Brain pericyte (primary cell): ENCODE results near the gene RALGPS2.

Experiments
- DNase-seq: peaks from one replicate; pipeline ENCODE4 v3.0.0-alpha.2; 2012; ENCODE audit warnings: low read depth, low spot score

The RALGPS2 gene

DNA sequence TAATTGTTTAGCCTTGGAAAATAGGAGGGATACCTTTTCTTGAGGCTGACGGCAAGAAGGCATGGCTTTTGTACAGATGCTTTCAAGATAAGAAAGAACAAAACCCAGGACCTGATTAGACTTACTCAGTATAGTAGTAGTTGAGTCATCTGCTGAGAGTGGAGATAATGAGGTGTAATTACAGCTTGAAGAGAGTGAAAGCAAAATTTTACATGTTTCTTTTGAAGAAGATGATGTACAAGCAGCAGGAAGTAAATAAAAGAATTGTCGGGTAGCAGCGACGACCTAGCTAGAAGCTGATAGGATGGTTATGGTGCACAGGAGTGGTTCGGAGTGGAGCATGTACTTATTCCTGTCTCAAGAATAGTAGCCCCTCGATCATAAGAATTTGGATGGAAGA lies 139.3 kb downstream of the RALGPS2 start:
- DNase-seq: no peak

DNA sequence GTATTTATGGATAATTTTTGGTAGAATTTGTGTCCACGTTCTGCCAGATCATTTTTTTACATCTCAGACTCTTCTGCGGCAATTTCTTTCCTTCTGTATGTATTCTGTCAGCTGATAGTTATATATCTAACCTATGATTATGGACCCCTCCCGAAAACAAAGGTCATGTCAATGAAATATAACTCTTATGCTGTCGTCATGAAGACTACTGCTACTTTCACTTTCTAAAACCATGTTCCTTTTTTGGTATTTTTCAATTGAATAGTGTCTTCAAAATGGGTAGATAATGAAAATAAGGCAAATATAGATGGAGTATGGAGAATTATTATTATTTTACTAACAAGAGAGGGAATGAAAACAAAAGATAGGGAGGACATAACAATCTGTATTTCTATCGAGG lies 142.6 kb downstream of the RALGPS2 start:
- no peak for DNase-seq

DNA sequence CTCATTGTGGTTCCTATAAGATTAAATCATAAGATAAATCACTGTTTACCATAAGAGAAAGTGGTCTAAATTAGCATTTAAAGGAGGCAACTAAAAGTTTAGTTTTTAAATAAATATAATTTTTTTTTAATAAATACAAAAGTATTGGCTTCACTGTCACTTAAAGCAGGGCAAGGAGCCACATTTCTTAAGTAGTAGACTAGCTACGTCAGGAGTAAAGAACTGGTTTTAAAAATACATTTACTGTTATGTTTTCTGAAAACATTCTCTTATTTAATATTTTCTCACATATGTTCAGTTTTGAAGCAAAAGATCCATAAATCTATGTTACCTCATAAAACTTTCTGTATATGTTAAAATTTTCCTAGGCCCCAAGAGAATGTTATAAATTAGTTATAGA lies 143.7 kb downstream of the RALGPS2 start:
- DNase-seq: no peak

DNA sequence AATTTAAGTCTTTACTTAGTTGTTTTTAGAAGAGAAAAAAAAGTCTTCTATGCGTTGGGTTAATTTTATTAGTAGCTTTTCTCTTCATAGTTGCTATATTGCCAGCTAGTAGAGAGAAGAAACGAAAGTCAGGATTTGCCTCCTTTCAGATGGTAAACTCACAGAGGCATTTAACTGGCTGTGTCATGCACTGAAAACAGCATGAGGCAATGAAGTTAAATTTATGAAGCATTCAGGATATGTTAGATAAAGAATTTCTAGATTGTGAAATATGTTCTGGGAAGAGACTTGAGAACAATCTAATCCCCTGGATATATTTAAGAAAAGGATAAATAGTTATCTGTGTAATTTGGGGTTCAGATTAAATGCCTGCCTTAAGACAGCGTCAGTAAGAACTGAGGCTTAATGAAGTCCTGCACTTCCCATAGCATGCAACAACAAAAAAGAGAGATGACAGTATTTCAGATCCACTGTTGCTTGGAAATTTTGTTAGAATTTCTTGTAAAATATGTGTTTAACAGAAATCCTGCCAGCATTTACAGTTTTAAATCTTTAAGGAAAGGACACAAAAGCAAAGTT lies 144.2 kb downstream of the RALGPS2 start:
- no peak for DNase-seq

DNA sequence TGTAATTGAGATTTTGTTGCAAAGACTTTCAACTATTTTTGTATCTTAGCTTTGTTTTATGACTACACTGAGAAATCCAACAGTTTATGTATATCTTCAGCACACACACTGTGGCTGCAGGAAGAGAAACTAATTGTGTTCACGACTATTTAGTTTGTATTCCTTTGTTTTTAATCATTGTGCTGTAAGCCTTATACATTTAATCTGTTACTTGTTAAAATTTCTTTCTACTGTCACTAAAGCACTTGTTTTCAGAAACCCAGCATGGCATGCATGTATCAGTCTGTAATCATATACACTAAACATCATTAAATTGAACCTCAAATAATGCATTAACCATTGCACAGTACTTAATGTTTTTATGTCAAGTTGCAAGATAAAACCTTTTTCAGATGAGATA lies 145.2 kb downstream of the RALGPS2 start:
- DNase-seq: no peak

DNA sequence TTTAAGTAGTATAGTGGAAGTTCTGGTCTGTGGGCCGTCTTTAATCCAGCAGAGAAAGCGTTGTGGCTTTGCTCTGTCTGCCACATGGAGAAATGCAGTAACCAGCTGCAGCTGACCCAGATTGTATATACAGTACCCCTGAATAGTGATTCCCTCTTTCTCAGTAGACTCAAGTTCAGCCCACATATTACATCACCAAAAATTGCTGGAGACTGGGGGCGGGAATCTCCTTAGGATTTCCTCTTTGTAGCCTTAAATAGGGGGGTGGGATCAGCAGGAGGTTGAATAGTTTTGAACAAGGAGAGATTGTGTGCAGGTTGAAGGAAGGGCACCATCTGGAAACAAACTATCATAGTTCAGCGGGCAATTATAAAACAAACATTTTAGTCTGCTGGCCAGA lies 145.9 kb downstream of the RALGPS2 start, which contains the start of gene ANGPTL1:
Gene ANGPTL1 (minus strand): TSS at position 134 of the 400 bp plus-strand sequence. CDS start 5,301 bp downstream, outside the sequence.
- peak; percentile 43 for DNase-seq

DNA sequence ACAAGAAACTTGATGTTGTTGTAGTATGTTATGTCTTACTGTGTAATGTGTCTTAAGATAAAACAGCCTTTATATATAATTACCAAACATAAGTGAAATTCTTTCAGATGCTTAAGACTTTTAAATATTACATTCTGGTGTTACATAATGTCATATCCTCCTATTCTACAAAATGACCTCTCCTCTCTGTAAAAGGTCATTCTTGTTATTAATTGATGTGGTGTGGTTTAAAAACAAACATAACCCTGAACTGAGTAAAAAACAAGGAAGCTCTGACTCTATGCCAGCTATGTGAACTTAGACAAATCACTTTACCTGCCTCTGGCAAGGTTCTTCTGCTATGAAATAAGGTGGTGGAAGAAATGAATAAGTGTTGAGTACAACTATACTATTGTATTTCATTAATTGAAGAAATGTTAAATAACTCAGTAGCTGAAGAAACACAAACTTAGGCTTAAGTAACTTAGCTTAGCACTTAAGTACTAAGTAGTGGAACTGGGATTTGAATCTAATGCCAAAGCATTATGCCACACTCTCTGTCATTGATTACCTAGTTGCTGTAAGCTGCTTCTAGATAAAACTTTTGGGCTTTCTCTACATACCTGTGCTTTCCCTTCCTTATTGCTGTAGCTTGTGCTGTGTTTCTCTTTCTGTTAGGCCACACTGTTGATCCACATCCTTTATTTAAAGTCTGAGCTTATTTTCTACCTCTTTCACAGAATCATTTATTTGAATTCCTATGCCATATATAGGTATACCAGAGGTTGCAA lies 146.7 kb downstream of the RALGPS2 start:
- no peak for DNase-seq

DNA sequence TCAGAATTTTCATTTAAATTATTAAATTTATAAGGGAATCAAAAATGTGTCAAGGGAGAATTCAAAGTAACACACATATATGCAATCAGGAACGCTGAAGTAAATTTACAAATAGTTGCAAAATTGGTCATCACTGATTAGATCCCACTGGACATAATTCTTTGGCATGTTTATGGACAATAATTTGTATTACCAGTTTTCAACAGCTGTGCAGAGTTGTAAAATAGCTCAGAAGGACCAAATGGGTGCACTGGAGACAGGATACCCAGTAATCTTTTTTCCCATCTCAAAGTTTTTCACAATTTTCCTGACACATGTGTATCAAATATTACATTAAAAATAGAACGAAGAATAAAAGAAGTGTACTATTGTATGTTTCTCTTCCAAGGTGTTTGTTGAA lies 149.9 kb downstream of the RALGPS2 start:
- no peak for DNase-seq

DNA sequence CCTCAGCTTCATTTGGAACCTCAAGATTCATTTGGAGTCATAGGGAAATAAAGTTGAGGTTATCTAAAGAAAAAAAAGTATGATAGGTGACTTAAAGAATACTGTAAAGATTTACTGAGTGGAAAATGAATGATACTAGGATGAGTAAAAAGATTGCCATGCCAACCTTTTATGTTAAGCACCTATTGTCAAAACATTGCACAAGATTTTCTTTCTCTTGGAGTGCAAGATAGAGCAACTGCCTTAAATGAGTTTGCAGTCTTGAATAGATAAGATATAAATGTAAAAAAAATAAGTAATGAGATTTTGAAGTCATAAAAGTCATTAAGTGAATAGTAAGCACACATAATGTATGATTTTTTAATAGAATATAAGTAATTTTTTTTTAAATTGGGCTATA lies 150.9 kb downstream of the RALGPS2 start:
- no peak for DNase-seq

DNA sequence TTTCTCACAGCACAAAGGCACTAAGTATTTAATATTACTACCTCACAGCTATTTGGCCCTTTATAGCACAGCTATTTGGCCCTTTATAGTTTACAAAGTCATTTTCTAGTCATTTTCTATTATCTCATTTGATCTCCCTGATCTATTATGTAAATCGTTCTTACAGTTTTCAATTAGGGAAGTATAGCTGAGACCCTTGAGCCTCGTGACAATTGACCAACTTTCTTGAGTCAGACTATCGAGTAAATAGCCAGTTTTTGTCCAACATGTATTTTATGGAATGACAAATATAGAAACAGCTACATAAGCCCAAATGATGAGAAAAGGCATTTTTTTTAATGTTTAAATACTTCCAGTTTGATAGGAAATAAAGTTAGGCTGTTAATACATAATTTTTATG lies 152.9 kb downstream of the RALGPS2 start:
- DNase-seq: no peak

DNA sequence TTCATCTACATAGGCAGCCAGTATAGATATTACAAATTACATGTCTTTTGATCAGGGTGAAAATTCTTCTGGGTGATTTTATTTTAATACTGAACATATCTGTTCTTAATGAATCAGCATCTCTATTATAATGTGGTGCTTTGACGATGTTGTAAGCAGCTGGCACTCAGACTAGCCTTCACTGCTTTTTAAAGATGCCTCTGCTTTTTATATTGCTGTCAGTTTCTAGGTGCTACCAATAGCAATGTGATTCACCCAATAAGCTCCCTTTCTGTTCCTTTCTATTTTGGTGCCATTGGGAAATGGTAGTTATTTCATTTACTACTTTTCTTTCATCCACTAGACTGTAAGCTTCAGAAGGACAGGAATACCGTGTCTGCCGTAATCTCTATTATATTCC lies 156.9 kb downstream of the RALGPS2 start:
- DNase-seq: no peak

DNA sequence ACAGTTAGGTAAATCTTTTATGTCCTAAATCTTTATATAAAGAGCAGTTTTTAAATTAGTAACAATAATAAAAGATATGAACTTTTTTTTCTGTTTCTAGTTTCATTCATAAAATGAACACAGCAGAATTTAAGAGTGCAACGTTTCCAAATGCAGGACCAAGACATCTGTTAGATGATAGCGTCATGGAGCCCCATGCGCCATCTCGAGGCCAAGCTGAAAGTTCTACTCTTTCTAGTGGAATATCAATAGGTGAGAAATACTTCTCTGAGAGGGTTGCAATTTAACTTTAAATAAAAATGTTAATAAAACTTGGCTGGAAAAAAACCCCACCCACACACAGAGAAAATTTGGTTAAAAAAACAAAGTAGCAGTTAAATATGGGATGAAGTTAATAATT lies 160.8 kb downstream of the RALGPS2 start:
- no peak for DNase-seq

DNA sequence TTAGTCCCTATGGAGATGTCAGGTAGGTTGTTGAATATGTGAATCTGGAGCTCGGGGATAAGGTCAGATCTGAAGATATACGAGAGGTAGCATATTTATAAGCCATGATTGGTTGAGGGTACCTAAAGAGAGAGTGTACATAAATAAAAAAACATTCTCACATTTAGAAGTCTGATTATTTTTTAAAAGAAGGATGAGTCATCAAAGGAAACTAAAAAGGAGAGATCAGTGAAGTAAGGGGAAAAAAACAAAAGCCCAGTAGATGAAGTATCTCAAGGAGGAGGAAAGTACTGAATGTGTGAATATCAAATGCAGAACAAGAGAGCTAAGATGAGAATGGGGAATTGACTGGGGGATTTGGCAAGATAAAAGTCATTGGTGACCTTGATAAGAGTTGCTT lies 161.5 kb downstream of the RALGPS2 start:
- no peak for DNase-seq

DNA sequence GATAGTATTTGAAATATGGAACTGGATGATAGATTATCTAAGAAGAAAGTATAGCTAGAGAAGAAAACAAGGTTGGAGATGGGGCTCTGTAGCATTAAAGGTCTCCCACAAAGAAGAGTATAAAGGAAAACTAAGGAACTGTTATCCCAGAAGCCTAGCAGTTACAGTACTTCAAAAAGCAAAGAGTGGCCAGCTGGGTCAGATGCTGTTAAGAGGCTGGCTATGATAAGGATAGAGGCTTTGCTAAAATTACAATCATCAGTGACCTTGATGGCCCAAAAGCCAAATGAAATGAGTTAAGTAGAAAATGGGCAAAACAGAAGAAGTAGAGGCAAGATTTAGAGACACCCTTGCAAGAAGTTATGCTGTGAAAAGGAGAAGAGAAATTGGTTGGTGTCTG lies 170.9 kb downstream of the RALGPS2 start:
- DNase-seq: no peak

DNA sequence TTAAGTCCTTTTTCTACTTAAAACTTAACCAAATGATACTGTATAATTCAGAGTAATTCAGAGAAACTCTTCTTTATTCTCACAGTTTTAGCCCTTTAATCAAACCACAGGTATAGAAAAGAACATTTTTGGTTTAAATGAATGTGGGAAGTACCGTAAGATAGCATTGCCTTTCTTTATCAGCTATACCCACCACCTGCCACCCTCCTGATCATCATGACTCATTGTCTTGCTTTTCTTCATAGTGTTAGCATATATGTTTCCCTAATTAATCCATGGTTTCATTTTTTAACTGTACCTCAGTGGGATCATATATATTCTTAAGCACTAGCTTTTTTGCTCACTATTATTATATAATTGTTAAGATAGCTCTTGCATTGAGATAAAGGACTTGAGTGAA lies 173.4 kb downstream of the RALGPS2 start:
- DNase-seq: no peak

DNA sequence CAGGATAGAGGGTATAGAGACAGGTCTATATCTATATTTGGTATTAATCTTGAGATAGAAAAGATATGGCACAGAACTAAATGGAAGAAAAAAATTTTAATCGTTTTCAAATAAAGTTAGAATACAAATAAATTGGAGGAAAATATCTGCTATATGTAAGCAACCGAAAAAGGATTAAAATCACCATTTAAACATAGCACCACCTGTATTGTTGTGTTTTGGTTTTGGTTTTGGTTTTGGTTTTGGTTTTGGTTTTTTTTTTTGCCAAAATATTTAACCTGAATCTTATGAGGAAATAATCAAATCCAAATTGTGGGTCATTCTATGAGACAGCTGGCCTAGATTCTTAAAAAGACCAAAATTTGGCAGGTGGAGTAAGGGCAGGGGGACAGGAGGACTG lies 174.4 kb downstream of the RALGPS2 start:
- no peak for DNase-seq

DNA sequence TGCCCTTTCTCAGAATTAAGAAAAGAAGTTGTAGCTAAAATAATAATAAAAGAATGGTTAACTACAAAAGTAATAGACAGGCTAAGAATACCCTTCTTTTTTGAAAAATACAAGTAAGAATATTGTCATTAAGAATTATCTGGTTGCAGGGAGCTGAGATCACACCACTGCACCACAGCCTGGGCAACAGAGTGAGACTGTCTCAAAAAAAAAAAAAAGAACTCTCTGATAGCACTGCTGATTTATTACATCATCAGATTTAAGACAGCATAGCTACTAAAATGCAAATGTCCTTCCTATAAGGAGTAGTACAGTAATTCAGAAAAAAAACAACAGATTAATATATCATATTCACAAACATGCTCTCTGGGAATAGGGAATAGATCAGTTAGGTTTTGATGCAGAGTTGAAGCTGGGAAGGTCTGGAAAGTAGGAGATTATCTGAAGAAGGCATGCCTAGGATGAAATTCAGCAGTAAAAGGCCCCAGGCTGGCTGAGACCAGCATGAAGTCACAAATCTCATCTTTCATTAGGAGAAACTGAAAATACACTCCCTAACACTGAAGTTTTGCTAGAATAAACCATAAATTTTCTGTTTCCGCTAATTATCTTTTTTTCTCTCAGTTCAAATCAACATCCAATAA lies 176.6 kb downstream of the RALGPS2 start:
- no peak for DNase-seq

DNA sequence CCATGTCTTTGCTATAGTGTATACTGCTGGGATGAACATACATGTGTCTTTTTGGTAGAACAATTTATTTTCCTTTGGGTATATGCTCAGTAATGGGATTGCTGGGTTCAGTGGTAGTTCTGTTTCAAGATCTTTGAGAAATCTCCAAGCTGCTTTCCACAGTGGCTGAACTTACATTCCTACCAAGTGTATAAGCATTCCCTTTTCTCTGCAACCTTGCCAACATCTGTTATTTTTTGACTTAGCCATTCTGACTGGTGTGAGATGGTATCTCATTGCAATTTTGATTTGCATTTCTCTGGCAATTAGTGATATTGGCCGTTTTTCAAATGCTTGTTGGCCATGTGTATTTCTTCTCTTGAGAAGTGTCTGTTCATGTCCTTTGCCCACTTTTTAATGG lies 183.3 kb downstream of the RALGPS2 start:
- no peak for DNase-seq

DNA sequence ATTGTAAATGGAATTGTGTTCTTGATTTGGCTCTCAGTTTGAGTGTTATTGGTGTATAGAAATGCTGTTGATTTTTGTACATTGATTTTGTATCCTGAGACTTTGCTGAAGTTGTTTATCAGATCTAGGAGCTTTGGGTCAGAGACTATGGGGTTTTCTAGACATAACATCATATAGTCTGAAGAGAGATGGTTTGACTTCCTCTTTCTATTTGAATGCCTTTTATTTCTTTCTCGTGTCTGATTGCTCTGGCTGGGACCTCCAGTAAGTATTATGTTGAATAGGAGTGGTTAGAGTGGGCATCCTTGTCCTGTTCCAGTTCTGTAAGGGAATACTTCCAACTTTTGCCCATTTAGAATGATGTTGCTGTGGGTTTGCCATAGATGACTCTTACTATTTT lies 185.0 kb downstream of the RALGPS2 start:
- DNase-seq: no peak

DNA sequence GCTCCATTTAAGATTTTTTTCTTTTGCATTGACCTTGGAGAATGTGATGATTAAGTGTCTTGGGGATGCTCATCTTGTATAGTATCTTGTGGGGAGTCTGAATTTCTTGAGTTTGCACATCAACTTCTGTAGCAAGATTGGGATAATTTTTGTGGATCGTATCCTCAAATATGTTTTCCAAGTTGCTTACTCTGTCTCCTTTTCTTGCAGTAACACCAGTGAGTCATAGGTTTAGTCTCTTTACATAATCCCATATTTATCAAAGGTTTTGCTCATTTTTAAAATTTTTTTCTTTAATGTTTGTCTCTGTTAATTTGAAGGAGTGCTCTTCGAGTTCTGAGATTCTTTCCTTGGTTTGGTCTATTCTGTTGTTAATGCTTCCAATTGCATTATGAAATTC lies 187.6 kb downstream of the RALGPS2 start:
- no peak for DNase-seq

DNA sequence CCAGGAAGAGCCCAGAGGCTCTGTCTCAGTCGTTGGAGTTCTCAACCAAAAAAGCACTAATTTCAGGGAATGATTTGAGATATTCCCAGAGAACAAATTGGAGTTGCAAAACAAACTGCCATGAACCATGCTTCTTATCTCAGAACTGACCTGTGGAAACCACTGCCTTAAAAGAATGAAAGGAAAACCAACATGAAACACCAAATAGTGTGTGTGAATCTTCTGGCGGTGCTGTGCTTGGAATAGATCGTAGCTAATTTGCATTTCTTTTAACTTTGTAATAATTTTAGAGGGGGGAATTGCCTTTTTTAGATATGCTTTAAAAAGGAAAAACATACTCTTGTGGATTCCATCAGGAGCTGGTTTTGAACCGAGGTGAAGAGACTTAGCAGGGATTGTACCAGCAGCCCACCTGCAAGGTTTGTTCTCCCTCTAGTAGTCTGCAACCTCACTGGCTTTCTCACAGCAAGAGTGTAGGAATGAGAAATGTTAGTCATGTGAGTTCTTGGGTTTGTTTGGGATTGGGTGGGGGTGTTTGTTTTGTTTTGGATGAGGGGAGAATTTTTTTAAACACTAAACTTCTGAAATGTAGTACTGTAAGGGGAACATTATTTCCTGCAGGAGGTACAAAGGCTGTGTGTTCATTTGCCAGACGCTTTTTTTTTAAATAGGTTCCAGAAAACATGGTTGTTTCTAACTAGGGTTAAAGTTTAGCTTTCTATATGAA lies 191.6 kb downstream of the RALGPS2 start:
- DNase-seq: no peak

DNA sequence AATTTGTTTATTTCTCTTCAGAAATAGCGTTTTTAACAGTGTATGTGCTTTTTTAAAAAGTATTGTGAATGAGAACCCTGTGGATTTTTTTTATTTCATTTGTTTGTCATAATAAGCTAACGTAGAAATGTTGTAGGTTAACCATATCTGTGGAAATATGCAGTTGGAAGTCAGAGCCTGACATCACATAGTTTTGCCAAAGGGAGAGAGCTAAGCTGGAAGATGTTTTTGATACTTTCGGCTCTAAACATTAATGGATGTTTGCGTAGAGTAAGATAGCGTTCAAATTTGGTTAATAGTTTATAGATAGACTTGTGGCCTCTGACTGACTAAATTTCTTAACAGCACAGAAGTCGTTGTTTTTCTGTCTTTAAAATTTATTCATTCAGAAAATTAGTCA lies 193.3 kb downstream of the RALGPS2 start:
- DNase-seq: no peak
